Astrocyte (in vitro differentiated cells and primary cell): ENCODE measurements around the gene MCM3AP. TPM values are rescaled to one million over a fixed set of nuclear protein-coding genes. Genes with fewer than 3 reads are reported as not detected.

Experiments
- total RNA-seq: library from RNA; stranded (reverse); gene quantifications from 2 replicates; pipeline ENCODE4 v1.2.1, GENCODE V29; 2021

The MCM3AP gene
- total RNA-seq, 1 donor from 2014 or later = 84.2 TPM

Other genes starting within 250 kb of the MCM3AP start
- 120 and 194 TPM in 2 replicates for gene COL6A2, start 187.5 kb downstream of the MCM3AP start, total RNA-seq
- 1.9 and 2.0 TPM in 2 replicates for gene FTCD, start 130.0 kb downstream of the MCM3AP start, total RNA-seq
- 15.8 and 17.8 TPM in 2 replicates for gene SPATC1L, start 101.2 kb downstream of the MCM3AP start, total RNA-seq
- gene LSS, start 56.8 kb downstream of the MCM3AP start, total RNA-seq = 58.1 and 83.2 TPM in 2 replicates
- 13.5 and 16.8 TPM in 2 replicates for gene YBEY, start 731 bp upstream of the MCM3AP start, total RNA-seq
- 3.1 and 3.2 TPM in 2 replicates for gene C21orf58, start 38.3 kb upstream of the MCM3AP start, total RNA-seq
- gene PCNT, start 38.5 kb upstream of the MCM3AP start, total RNA-seq = 19.9 and 23.4 TPM in 2 replicates
- gene DIP2A, start 173.3 kb upstream of the MCM3AP start, total RNA-seq = 33.0 and 35.4 TPM in 2 replicates